GM19468 (cell line): ENCODE data around the gene C7orf33.
"Not testable (repeated sequence)": the region's sequence is repeated elsewhere in the genome, so short reads cannot be mapped to it uniquely, and the experiment has no call there.

Experiments used
- ATAC-seq: cut with Tn5 transposase; IDR thresholded peaks from one replicate; pipeline ENCODE4 v1.9.1; 2021; ENCODE audit warnings: mild to moderate bottlenecking, moderate library complexity, moderate number of reproducible peaks; ENCODE audit not compliant: unreplicated experiment; ENCODE audit errors: extremely low read depth

The C7orf33 gene

DNA sequence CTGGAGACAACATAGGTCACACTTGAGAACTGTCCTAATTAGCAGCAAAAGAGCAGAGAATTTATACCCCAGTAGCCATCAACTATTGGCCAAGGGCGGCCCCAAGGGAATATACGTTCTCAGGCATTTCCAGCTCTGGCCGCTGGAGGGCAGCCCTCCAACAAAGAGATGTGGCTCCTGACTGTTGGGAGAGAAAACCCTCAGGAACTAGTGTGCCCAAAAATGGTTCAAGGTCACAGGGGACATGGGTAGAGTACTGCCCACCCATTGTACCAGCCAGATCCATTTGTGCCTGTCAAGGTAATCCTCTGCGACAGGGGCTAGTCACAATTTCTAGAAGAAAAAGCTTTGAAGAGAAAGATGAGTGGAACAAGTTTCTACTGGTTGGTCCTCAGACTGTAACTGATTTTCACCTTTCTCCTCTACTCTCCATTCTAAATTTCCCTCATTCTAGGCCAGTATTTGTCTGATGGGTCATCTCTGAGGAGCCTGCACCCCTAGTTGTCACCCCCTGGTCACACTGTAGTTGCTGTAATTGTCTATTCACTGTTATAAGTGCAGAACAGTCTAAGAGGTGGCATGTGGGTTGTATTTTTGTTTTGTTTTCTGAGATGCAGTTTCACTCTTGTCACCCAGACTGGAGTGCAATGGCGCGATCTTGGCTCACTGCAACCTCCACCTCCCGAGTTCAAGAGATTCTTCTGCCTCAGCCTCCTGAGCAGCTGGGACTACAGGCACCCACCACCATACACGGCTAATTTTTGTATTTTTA, 14.7 kb upstream of the C7orf33 start:
- ATAC-seq = no peak

DNA sequence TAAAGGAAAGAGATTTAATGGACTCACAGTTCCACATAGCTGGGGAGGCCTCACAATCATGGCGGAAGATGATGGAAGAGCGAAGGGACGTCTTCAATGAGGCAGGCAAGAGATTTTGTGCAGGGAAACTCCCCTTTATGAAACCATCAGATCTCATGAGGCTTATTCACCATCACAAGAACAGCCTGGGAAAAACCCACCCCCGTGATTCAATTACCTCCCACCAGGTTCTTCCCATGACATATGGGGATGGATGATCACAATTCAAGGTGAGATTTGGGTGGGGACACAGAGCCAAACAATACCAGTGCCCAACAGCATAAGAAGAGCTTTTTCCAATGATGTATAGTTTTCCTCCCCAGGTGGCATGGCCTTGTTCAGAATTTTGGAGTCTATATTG, 11.2 kb upstream of the C7orf33 start:
- ATAC-seq = no peak

DNA sequence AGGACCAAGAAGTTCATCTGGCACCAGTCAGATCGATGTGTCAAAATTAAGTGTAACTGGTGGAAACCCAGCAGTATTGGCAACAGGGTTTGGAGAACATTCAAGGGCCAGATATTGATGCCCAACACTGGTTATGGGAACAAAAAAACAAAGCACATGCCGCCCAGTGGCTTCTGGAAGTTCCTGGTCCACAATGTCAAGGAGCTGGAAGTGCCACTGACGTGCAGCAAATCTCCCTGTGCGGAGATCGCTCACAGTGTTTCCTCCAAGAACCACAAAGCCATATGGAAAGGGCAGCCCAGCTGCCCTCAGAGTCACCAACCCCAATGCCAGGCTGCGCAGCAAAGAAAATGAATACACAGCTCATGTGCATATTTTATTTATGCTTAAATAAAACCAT, 10.1 kb upstream of the C7orf33 start:
- ATAC-seq = no peak

DNA sequence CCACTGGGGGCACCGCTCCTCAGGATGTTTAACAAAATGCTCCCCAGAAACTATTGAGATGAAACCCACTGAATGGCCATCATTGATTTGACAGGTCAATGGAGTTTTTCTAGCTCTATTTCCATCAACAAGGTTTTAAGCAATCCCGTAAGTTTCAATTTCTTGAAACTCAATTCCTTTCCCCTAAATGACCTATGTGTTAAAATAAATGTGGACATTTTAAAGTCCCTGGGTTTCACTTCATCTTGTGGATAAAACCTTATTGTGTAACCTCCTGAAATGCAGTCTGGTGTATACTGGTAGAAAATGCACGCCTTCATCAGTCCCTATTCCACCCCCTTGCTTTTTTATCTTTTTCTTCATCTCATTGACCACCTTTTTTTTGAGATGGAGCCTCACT, 8.9 kb upstream of the C7orf33 start:
- no peak for ATAC-seq

DNA sequence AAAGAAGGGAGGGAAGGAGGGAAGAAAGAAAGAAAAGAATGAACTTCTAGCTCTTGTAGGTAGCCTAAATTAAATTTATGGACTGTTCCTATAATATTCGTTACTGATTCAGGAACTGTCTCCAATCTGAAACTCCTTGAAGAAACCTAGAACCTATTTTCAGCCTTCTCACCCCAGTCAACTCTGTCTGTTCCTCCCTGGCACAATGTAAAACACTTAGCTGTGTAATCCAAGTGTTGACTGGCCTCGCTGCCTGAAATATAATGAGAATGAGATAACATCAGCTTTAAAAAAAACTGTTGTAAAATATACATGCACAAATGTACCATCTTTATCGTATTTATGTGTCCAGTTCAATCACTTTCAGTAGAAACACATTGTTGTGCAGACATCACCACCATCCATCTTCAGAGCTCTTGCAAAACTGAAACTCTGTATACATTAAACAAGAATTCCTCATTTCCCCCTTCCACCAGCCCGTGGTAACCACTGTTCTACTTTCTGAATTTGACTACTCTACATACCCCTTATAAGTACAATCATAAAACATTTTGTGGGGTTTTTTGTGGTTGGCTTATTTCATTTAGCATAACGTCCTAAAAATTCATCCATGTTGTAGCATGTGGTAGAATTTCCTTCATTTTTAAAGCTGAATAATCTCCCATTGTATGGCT, 6.3 kb upstream of the C7orf33 start:
- ATAC-seq = peak; percentile 93

DNA sequence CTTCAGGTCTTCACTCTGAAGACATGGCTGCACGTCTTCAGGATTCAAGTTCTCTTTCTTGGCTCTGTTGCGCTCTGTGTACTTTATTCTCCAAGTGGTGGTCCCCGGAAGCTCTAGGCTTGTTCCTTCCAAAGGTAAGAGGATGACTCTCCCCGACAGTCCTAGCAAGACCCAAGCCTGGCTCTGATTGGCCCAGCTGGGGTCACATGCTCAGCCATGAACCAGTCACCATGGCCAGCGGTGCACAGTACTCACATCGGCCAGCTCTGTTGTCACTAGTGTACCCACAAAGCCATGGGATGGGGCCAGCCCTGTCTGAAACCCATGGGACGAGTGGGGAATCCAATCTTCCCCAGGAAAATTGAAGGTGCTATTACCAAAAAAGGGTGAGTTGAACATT, 5.2 kb upstream of the C7orf33 start:
- no peak for ATAC-seq

DNA sequence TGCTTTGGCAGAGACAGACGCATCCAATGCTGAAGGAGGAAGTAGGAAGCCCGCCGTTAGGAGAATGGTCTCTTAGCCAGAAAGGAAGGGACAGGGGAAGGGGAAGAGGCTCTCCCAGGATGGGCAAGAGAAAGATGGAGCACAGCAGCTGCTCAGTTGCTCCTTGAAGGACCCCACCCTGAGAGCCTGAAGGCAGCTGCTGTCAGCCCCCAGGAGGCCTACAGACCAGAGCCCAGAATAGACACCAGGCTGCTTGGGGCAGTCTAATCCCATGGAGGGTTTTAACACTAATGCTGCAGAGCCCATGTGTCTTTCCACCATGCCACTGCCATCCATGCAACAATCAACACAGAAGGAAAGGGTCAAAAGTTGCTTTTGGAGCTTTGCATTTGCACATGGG, 3.5 kb upstream of the C7orf33 start:
- ATAC-seq = no peak

DNA sequence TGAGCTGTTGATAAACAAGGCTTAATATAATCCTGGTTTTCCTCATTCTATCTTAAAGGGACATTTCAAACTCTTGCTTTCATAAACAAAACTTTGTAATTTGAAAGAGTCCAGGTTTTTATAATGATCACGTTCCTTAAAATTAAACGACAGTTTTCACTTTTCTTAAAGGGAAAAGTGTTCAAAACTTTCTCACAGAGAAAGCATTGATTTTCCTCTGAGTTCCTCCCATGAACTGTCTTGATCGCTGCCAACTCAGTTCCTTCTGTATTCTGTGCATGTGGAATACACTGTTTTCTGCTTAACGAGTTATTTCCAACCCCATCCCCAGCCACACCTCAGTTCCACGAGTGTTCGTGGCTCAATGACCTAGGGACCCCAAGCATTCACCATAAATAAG, 2.4 kb upstream of the C7orf33 start:
- no peak for ATAC-seq

DNA sequence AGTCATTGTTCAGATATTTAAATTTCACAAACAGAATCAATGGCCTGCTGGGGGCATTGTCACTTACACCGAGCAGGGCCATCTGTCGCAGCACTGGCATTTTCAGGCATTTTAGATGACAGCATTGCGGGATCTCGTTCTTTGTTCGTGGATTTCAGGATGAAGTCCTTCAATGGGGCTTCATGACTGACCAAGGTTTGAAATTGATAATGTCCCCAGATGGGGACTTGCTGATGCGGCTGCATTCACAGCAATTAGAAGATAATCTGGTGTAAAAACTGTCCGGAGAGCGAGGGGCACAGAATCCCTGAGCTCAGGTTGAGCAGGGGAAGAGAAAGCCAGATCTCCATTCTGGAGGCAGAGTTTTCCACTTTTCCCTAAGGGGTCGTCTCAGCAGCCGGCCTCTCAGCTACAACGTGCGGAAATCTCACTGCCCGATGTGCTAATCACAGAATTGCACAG, 1.9 kb upstream of the C7orf33 start:
- no peak for ATAC-seq

DNA sequence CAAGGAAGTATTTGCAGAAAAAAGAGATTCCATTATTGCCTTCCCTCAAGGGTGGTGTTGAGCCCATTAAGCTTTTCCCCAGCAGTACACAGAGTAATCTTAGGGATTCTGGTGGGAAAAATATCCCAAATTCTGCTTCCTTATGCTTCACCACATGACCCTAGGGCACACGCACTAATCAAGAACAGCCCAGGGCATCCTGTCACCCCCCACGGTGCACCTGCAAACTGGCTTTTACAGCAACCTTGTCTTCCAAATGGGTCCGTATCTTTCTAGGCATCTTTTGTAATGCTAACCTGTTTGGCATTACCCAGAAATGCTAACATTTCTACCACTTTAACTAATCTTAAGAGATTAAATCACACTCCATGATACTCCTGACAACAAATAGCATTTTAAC, 926 bp upstream of the C7orf33 start:
- no peak for ATAC-seq

DNA sequence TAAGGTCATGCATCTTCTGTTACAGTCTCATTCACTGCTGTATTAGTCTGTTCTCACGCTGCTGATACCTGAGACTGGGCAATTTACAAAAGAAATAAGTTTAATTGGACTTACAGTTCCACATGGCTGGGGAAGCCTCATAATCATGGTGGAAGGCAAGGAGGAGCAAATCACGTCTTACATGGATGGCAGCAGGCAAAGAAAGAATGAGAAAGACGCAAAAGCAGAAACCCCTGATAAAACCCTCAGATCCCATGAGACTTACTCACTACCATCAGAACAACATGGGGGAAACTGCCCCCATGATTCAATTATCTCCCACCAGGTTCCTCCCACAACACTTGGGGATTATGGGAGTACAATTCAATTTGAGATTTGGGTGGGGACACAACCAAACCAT, 5.8 kb downstream of the C7orf33 start:
- ATAC-seq = not testable (repeated sequence)

DNA sequence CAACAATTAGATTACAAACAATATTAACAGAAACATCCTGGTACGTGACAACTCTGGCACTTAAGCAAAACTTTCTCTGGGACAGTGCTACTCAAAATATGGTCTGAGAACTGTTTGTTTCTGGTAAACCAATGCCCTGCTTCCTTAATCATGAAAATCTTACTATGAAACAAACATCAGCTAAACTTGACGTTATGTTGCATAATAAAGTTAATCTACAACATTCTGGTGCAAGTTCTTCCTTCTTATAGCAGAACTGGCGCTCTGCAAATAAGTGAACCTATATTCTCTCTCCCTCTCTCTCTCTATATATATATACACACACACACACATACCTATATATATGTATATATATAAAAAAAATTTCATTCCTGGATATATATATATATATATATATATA, 7.8 kb downstream of the C7orf33 start:
- ATAC-seq = no peak

DNA sequence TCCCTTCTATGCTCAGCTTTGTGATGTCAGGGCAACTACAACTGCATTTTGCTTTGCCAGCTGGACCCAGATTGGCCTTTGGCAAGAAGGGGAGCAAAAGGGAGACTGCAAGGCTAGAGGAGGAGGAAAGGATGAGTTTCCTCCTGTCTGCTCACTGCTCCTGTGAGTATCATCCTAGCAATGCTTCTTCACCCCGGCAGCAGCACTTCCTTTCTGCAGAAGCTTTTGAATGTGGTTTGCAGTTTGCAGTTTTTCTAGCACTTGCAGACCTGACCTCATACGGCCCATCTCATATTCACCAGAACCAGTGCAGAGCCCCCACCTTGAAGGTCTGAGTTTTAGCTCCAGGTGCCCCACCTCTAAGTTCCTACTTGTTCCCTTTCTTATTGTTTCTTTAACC, 14.8 kb downstream of the C7orf33 start:
- no peak for ATAC-seq

DNA sequence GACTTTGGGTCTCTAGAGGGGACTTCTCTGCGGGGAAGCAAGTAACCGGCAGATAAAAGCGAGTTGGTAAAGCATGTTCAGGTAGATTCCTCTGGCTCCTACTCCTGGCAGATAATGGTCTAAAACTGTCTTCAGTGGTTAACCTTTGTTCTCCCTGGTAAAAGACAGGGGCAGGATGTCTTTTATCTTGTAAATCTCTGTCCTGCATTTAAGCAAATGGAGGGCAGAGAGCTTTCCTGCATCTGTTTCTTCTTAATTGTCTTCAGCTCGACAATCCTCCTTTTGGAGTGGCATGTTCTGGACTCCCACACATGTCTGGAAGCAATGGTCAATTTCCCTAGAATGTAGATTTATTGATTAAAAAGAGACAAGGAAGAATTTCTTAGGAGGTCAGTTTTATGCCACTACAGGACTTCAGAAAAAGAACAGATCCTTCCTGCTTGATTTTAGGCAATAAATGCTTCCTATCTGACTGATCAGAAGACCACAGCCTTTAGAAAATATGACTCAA, 16.6 kb downstream of the C7orf33 start:
- no peak for ATAC-seq

DNA sequence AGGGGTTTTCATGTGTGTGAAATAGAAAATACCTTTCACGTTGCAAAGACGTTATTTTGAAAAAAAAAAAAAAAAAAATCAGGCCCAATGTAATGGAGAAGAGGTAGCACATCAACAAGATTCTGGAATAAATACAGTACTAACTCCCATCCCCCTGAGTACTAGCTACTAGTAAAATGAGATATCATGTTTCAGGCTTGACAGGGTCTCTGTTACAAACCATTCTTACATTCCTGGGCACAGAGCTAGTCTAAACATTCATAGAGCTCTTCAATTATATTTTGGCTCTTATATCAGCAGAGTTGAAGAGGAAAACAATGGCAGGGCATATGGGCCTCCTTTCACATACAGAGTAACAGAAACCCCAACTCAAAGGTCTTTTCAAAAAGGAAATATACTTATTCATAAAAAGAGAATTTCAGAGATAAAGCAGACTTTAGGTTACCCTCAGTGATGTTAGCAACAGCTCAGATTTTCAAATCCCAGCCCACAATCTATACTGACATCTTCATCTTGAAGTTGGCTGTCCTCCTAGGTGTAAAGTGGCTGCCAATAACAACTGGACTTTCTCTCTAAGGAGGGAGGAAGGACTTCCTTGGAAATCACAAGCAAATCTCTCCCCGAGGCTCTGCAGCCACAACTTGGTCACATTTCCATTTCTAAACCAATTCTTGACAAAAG, 18.6 kb downstream of the C7orf33 start:
- ATAC-seq = no peak

DNA sequence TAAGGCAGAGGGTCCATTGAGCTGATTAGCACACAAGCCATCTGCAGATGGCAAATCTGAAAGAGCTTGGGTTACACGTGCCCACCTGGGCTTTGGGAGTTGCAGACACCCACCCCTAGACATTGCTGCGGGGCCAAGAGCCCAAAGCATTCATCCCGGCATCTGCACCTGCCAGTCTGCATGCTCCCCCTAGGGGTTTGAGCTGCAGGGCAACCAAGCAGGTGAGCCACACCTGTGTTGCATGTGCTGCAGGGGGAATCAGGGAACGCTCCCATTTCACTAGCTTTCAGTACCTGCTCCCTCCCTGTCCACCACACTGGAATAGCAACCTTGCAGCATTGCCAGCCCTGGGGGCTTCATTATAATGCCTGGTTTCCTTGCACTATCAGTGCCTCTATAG, 21.1 kb downstream of the C7orf33 start:
- no peak for ATAC-seq

DNA sequence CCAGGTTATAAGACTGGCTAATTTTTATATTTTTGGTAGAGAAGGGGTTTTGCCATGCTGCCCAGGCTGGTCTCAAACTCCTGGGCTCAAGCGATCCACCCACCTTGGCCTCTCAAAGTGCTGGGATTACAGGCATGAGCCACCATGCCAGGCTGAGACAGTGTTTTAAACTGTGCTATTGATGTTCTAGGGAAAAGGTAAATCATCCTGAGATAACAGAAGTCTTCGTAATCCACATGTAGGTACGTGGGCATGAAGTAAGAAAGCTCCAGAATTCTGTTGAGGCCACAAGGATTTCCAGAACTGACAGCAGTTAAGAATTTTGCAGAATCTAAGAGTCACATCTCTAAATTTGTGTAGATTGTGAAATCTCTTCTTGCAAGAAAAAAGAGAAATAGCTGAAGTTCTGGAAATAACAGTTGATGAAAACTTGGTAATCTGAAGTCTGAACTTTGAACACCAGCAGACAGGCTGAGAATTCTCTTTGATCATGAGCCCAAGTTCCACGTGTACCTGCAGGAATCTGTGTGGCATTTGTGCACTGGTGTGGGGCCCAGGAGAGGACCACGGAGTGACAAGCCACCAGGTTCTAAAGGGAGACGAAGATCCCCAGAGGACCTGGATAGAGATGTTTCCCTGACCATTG, 24.6 kb downstream of the C7orf33 start:
- no peak for ATAC-seq

DNA sequence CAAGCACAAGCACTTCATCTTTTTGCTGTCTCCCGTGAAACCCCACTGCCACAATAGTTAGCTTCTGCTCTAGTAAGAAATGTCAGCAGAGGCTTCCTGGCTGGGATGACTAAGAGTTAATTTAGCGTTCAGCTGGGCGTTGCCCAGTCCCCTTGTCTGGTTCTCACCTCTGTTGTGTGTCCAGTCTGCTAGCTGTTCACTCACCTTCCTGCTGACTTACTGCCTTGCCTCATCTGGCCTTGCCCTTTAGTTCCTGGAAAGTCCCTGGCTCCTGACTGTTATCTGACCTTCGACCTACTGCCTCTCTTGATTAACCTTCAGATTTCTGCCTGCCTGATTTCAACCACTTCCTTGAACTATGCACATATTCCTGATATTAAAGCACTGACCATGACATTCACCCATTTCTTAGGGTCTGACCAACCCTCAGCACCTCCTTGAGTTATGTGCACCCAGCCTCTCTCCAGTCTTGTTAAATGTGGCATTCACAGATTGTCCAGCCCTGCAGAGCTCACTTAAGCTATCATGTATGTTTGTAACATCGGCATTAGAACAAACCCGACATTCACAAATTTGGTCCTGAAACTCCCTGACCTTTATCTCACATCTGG, 30.3 kb downstream of the C7orf33 start:
- no peak for ATAC-seq

DNA sequence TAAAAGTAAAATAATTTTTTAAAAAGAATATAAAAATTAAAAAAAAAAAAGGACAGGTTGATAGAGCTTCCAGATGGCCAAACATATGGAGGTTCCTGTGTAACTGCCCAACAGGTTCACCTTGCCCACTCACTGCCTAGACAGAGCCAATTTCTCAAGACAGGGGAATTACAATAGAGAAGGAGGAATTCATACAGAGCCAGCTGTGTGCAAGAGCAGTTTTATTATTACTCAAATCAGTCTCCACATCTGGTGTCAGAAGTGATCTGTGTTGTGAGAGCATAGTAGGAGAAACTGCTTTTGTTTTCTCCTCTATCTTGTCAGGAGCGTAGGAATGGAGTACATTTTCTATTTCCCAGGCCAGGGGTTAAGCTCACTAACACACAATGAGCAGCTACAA, 31.0 kb downstream of the C7orf33 start:
- ATAC-seq = no peak

DNA sequence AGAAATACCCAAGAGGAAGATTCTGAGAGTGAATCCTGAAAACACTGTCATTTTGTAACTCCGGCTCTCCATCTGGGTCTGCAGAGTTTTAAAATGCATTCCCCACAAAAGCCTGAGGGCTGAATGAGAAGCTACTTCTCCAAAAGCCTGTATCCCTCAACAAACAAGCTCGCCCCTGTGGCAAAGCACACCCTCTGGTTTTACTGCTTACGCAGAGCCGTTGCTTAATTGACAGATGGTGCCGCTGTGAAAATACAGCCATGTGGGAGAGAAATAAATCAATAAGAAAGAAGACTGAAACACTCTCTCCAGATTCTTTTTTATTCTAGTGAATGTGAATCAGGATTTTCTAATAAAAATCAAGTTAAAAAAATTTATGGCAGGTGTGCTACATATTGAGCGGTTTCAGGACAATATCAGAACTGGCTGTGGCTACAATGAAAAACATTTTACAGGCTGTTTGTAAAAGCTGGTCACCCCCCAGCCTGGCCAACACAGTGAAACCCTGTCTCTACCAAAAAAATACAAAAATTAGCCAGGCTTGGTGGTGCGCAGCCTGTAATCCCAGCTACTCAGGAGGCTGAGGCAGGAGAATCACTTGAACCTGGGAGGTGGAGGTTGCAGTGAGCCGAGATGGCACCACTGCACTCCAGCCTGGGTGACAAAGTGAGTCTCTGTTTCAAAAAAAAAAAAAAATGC, 32.5 kb downstream of the C7orf33 start:
- no peak for ATAC-seq
